ENCODE measurements around the gene CD69.
A peak's percentile ranks its signal among the peaks of the same experiment; 100 is the strongest.
"Not testable (repeated sequence)": the region's sequence is repeated elsewhere in the genome, so short reads cannot be mapped to it uniquely, and the experiment has no call there.

Gene CD69

DNA sequence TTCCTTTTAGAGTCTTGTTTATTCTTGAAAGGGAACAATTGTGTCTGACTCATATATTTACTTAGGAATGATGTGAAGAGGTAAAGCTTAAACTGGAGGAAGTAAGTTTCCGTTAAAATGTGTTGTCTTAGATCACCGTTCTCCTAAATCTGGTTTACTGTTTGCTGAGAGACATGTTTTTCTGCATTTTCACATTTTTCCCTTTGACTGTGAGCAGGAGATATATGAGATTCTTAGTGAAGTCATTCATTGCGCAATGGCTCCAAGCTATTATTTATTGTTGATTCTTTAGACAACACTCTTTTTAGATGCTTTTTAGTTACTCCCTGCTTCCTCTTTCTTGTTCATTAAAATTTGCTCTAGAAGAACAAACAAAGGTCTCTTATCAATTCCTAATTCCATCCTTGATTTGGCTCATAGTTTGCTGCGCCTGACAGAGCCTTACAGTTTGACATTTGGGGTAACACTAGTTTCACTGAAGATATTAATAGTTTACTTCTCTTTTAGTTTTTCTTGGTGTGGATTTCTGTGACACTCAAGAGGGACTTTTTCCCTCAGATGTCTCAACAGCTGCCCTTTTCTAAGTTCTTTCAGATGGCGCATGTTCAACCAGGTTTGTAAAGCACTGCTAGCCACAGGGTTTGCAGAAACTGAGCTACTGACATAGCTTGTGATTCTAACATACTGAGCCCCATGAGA, 39.2 kb downstream of the CD69 start:
- DNase-seq (ENCODE audit: low spot score): no peak

DNA sequence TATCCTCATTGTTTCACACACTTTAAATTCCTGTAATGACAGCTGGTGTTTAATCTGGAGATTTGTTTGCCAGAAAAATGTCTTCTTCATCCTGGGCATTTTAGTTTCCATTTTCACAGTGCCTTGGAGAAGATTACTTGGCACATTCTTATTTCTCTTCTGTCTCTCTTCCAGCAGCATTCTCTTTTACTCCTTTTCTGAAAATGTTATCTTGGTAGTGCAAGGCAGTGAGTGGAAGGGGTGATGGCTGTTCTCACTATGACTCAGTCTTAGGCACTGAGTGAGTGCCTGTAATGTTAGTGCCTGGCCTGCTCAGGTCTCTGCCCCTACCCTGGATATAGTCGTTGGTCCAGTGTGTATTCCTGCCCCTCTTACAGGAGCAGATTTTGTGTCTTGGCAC, 40.9 kb downstream of the CD69 start:
- no peak for DNase-seq (ENCODE audit: low spot score)

DNA sequence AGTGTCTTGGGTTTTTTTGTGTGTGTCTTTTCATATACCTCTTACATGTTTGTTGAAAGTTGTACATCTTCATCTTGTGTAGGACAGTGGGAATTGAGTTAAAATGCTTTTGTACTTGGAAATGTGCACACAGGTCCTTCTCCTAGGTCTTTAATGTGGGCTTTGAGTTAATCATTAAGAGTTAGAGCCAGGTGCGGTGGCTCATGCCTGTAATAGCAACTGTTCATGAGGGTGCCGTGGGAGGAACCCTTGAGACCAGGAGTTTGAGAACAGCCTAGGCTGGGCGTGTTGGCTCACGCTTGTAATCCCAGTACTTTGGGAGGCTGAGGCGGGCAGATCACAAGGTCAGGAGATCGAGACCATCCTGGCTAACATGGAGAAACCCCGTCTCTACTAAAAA, 41.7 kb downstream of the CD69 start:
- DNase-seq (ENCODE audit: low spot score): no peak

DNA sequence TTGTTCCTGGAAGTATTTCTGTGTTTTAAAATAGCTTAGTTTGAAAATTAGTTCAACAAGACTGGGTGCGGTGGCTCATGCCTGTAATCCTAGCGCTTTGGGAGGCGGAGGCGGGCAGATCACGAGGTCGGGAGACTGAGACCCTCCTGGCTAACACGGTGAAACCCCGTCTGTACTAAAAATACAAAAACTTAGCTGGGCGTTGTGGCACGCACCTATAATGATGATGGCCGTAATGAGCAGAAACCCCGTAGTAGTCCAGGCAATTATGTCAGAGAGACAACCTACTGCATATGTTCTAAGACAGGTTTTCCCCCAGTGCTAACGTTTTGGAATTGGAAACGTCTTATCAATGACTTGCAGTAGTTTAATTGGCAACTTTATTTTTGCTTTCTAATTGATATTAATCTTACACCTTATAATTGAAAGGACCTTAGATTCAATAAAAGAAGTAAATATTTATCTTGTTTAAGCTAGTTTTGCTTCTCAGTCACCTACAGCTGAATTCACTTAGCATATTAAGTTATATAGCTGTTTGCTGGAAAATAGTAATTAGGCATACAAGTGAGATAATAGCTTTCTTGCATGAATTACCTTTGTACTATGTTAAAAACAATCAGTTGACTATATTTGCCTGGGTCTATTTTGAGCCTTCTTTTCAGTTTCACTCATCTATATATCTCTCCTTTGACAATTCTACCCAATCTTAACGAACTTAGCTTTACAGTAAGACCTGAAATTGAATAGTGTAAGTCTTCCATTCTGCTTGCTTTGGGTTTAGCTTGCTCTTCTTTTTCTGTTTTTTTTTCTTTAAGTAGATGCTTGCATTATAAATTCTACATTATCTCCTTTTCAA, 43.4 kb downstream of the CD69 start:
- no peak for DNase-seq (ENCODE audit: low spot score)

DNA sequence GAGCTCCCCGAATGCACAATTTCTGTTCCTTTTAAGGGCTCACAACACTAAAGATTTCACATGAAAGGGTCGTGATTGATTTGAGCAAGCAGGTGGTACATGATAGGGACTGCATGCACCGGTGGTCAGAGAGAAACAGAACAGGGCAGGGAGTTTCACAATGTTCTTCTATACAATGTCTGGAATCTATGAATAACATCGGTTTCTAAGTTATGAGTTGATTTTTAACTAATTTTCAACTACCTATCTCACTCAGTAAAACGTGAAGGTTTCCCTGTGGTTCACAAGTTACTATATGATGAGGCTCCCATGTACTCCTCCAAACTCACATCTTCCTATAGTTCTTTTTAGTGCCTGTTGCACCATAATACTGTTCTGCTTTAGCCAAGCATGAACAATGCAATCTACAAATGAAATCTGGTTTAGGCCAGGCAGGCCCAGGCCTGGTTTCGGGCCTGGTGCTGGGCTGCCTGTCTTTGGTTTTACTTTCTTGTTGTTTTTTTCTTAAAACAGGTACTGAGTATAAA, 47.6 kb downstream of the CD69 start:
- not testable (repeated sequence) for DNase-seq (ENCODE audit: low spot score)

DNA sequence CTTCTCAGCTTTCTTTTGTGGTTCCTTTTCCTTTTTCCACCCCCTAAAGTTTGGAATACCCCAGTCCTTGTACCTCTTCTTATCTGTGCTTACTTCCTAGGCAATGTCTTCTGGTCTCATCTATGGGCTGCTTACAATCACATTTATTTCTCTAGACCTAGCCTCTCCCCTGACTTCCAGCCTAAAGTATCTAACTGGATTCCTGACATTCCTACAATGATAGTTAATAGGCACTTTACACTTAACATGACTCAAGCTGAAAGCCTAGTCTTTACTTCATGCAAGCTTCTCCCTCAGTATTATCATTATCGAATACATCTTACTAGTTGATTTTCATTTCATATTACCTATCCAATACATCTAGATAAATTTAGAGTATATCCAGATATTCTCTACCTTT, 49.0 kb downstream of the CD69 start:
- no peak for DNase-seq (ENCODE audit: low spot score)

DNA sequence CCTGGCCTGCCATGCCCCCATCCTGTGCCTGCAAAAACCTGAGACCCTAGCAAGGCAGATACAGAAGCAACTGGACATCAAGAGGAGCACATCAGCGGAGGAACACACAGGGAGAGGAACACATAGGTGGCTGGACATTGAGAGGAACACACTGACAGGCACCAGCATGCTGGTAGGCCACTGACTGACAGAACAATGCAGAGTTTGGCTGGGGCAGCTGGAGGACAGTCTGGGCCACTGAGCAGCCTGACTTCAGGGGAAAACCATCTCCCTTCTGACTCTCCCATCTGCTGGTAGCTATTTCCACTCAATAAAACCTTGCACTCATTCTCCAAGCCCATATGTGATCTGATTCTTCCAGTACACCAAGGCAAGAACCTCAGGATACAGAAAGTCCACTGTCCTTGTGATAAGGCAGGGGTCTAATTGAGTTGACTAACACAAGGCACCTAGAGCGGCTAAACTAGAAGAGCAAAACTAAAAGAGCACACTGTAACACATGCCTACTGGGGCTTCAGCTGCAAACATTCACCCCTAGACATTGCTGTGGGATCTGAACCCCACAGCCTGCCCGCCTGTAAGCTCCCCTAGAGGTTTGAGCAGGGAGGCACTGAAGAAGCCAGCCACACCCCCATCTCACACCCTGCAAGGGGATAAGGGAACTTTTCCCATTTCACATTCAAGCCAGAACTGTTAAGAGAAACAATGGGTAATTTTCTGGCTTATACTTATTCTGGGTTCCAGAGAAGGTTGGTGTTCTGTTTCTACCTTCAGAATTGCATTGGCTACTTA, 49.9 kb downstream of the CD69 start:
- no peak for DNase-seq (ENCODE audit: low spot score)

DNA sequence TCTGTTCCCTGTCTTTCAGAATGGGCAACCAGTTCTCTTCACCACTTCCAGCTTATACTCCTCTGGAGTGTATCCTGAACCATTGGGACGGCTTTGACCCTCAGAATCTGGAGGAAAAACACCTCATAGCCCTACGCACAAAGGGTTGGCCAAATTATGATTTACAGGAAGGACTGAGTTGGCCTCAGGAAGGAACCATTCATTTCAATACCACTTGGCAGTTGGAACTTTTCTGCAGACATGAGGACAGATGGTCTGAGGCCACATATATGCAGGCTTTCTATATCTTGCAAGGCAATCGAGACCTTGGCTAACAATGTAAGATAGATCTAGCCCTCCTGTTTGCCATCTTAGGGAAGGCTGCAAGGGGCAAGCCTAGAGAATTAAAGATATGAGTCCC, 51.8 kb downstream of the CD69 start:
- DNase-seq (ENCODE audit: low spot score): no peak

DNA sequence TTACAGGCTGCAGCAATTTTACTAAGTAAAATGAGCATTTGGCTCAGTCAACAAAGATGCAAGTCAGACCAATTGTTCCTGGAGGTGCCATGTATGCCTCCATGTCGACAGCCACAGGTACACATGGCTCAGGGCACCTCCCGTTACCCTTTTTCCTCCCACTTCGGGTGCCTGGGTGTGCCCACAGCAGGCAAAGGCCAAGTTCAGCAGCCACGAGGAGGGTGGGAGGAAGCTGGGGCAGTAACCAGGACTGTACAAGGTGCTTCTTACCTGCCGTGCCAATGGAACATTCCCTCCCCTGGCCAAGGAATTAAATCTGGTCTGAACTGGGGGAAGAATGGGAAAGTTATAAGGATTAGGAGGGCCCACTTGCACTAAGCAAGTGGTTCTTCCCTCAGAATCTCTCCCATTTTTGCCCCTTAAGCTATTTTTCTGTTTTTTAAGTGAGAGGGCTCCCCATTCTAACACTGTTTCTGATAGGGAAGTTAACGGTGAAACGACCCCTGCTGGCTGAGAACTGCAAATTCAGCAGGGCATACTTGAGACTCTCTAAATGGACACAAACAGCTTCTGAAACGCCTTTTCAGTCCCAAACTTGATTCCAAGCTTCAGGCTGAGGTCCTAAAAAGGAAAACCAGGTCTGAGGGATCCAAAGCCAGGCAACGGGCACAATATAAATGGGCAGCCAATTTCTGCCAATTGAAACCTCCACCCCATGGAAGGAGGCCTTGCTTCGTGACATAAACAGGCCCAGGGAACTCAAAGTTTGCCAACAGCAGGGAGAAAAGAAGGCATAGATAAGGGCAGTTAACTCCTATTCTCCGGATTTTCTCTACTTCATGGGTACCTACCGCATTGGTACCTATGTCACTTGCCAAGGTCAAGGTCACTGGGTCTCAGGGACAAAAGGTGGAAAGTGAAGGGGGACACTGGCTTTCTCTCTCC, 52.6 kb downstream of the CD69 start:
- peak; percentile 44 for DNase-seq (ENCODE audit: low spot score)

DNA sequence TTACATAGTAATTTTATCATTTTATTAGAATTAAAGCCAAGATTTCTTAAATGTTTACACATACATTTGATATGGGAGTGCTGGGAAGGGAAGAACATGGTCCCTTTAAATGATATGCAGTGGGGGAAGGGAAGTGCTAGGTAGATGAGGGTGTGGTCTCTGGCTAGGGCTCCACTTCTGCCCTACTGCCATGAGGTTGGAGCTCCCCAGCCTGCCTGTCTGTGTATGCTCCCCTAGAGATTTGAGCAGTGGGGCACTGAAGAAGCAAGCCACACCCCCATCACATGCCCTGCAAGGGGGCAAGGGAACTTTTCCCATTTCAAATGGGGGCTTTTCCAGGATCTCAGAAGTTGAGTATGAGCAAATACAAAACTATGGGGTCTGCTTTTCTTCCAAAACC, 53.3 kb downstream of the CD69 start:
- no peak for DNase-seq (ENCODE audit: low spot score)

DNA sequence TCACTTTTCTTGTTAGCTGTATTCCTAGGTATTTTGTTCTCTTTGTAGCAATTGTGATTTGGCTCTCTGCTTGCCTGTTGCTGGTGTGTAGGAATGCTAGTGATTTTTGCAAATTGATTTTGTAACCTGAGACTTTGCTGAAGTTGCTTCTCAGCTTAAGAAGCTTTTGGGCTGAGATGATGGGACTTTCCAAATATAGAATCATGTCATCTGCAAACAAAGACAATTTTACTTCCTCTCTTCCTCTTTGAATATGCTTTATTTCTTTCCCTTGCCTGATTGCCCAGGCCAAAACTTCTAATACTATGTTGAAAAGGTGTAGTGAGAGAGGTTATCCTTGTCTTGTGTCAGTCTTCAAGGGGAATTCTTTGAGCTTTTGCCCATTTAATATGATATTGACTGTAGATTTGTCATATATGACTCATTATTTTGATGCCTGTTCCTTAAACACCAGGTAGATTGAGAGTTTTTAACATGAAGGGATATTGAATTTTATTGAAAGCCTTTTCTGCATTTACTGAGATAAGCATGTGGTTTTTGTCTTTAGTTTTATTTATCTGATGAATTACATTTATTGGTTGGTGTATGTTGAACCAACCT, 54.5 kb downstream of the CD69 start:
- DNase-seq (ENCODE audit: low spot score): no peak

DNA sequence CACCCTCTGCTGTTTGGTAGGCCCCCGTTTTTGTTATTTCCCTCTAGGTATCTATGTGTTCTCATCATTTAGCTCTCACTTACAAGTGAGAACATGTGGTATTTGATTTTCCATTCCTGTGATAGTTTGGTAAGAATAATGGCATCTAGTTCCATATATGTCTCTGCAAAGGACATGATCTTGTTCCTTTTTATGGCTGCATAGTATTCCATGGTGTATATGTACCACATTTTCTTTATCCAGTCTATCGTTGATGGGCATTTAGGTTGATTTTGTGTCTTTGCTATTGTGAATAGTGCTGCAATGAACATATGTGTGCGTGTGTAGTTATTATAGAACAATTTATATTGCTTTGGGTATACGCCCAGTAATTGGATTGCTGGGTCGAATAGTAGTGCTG, 56.1 kb downstream of the CD69 start:
- DNase-seq (ENCODE audit: low spot score): not testable (repeated sequence)
